ENCODE measurements around the gene SLIT3.

SLIT3 gene

DNA sequence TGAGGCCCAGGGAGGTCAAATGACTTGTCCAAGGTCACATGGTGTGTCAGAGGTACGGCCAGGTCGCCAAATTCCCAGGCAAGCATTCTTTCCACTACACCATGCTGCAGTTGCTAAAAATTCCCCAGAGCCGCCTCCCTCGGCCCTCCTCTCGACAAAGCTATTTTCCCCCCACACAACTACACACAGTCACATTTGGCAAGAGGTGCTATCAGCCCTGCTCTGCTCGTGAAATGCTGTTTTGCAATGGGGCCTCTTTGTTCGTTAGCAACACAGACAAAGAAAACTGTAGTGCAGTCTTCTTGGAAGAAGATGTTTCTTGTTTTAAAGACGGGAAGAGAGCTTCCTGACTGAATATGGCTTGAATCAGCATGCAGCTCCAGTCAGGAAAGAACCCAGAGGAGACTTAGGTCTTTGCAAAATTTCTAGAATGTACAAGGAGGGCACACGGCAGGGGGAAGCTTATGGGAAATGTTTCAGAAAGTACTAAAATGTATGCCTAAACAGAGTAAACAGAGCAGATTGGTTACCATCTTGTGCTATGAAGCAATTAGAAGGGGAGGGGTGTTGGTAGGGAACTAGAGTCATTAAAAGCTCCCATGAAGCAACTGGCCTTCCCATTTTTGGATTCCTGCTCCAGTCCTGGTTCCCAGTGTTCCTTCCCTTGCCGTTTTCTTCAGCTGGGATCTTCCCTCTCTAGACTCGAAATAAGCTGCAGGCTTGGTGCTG lies 14.2 kb downstream of the SLIT3 start:
- ATAC-seq = no peak
- TF ChIP-seq TCF4 (CRISPR knock-in tag; IDR thresholded peaks at IDR 0.05; ENCODE audit: borderline replicate concordance) = no peak
- TF ChIP-seq TOX (CRISPR knock-in tag; IDR thresholded peaks at IDR 0.05; ENCODE audit: borderline replicate concordance) = no peak
- no peak for TF ChIP-seq ZC3H10 (CRISPR knock-in tag; IDR thresholded peaks at IDR 0.05)
- TF ChIP-seq ZNF565 (CRISPR knock-in tag; conservative IDR thresholded peaks at IDR 0.05; ENCODE audit: low read depth) = no peak
- TF ChIP-seq, protein P1, sequence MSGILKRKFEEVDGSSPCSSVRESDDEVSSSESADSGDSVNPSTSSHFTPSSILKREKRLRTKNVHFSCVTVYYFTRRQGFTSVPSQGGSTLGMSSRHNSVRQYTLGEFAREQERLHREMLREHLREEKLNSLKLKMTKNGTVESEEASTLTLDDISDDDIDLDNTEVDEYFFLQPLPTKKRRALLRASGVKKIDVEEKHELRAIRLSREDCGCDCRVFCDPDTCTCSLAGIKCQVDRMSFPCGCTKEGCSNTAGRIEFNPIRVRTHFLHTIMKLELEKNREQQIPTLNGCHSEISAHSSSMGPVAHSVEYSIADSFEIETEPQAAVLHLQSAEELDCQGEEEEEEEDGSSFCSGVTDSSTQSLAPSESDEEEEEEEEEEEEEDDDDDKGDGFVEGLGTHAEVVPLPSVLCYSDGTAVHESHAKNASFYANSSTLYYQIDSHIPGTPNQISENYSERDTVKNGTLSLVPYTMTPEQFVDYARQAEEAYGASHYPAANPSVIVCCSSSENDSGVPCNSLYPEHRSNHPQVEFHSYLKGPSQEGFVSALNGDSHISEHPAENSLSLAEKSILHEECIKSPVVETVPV (CRISPR knock-in tag; IDR thresholded peaks at IDR 0.05) = no peak
- no peak for TF ChIP-seq SNAI2 (CRISPR knock-in tag; IDR thresholded peaks at IDR 0.05)
- TF ChIP-seq, protein P2, sequence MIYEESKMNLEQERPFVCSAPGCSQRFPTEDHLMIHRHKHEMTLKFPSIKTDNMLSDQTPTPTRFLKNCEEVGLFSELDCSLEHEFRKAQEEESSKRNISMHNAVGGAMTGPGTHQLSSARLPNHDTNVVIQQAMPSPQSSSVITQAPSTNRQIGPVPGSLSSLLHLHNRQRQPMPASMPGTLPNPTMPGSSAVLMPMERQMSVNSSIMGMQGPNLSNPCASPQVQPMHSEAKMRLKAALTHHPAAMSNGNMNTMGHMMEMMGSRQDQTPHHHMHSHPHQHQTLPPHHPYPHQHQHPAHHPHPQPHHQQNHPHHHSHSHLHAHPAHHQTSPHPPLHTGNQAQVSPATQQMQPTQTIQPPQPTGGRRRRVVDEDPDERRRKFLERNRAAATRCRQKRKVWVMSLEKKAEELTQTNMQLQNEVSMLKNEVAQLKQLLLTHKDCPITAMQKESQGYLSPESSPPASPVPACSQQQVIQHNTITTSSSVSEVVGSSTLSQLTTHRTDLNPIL (CRISPR knock-in tag; IDR thresholded peaks at IDR 0.05; ENCODE audit: low read depth) = no peak
- TF ChIP-seq, protein P3, sequence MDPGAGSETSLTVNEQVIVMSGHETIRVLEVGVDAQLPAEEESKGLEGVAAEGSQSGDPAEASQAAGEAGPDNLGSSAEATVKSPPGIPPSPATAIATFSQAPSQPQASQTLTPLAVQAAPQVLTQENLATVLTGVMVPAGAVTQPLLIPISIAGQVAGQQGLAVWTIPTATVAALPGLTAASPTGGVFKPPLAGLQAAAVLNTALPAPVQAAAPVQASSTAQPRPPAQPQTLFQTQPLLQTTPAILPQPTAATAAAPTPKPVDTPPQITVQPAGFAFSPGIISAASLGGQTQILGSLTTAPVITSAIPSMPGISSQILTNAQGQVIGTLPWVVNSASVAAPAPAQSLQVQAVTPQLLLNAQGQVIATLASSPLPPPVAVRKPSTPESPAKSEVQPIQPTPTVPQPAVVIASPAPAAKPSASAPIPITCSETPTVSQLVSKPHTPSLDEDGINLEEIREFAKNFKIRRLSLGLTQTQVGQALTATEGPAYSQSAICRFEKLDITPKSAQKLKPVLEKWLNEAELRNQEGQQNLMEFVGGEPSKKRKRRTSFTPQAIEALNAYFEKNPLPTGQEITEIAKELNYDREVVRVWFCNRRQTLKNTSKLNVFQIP (CRISPR knock-in tag; IDR thresholded peaks at IDR 0.05; ENCODE audit: borderline replicate concordance, low read depth) = no peak
- TF ChIP-seq CSDC2 (CRISPR knock-in tag; IDR thresholded peaks at IDR 0.05) = no peak
- no peak for TF ChIP-seq RARB (CRISPR knock-in tag; IDR thresholded peaks at IDR 0.05)
- no peak for TF ChIP-seq BACH2 (CRISPR knock-in tag; IDR thresholded peaks at IDR 0.05; ENCODE audit: borderline replicate concordance)

DNA sequence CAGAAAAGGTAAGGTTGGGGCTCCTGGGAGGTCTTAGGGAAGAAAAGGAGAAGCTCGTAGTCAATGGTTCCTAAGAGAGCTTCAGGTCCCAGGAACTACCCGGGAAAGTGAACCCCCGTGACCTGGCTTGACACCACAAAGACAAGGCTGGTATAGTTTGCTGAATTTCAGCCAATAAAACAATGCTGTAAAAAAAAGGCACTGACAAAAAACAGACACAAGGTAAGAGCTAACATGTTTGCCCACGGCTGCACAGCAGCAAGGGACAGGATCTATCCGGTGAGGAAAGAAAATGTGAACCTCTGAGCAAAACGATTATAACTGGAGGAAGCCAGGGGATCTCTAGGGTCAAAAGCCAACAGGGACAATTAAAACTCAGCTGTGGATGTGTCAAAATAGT lies 17.1 kb downstream of the SLIT3 start:
- no peak for ATAC-seq

DNA sequence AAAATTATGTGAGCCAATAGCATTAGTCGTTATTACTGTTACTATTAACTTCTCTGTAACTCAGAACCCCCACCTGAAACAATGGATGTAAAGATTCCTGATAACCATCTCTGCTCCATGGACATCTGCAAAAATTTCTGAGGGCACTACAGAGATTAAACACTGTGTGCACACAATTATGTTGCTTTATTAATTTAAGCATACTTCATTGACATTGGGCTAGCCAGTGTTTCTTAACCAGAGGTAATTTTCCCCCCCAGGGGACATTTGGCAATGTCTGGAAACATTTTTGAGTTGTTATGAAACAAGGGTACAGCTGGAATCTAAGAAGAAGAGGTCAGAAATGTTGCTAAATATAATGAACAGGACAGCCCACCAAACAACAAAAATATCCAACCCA lies 19.3 kb downstream of the SLIT3 start:
- TF ChIP-seq ESRRG (CRISPR knock-in tag; IDR thresholded peaks at IDR 0.05) (no peak), OSR1 (CRISPR knock-in tag; IDR thresholded peaks at IDR 0.05) (no peak), ZC3H10 (CRISPR knock-in tag; IDR thresholded peaks at IDR 0.05) (no peak), ISL1 (CRISPR knock-in tag; IDR thresholded peaks at IDR 0.05) (no peak), TCF4 (CRISPR knock-in tag; IDR thresholded peaks at IDR 0.05; ENCODE audit: borderline replicate concordance) (peak; percentile 69; the same call in 1 of the 2 replicates), ZNF565 (CRISPR knock-in tag; conservative IDR thresholded peaks at IDR 0.05; ENCODE audit: low read depth) (no peak), ZNF70 (CRISPR knock-in tag; IDR thresholded peaks at IDR 0.05) (no peak), SNAI2 (CRISPR knock-in tag; IDR thresholded peaks at IDR 0.05) (no peak), GLIS3 (CRISPR knock-in tag; IDR thresholded peaks at IDR 0.05) (no peak), RARB (CRISPR knock-in tag; IDR thresholded peaks at IDR 0.05) (no peak)
- TF ChIP-seq, protein P4, sequence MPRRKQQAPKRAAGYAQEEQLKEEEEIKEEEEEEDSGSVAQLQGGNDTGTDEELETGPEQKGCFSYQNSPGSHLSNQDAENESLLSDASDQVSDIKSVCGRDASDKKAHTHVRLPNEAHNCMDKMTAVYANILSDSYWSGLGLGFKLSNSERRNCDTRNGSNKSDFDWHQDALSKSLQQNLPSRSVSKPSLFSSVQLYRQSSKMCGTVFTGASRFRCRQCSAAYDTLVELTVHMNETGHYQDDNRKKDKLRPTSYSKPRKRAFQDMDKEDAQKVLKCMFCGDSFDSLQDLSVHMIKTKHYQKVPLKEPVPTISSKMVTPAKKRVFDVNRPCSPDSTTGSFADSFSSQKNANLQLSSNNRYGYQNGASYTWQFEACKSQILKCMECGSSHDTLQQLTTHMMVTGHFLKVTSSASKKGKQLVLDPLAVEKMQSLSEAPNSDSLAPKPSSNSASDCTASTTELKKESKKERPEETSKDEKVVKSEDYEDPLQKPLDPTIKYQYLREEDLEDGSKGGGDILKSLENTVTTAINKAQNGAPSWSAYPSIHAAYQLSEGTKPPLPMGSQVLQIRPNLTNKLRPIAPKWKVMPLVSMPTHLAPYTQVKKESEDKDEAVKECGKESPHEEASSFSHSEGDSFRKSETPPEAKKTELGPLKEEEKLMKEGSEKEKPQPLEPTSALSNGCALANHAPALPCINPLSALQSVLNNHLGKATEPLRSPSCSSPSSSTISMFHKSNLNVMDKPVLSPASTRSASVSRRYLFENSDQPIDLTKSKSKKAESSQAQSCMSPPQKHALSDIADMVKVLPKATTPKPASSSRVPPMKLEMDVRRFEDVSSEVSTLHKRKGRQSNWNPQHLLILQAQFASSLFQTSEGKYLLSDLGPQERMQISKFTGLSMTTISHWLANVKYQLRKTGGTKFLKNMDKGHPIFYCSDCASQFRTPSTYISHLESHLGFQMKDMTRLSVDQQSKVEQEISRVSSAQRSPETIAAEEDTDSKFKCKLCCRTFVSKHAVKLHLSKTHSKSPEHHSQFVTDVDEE (CRISPR knock-in tag; IDR thresholded peaks at IDR 0.05) = 0 out of 2 replicates have a peak, but pooled peaks have one; percentile 51
- TF ChIP-seq, protein P2 (CRISPR knock-in tag; IDR thresholded peaks at IDR 0.05; ENCODE audit: low read depth) = no peak
- TF ChIP-seq, protein P1 (CRISPR knock-in tag; IDR thresholded peaks at IDR 0.05) = no peak
- ATAC-seq = no peak

More for the DNA sequence above, 17.1 kb downstream of the SLIT3 start:
- TF ChIP-seq SNAI2 (CRISPR knock-in tag; IDR thresholded peaks at IDR 0.05) (no peak), PPARA (CRISPR knock-in tag; IDR thresholded peaks at IDR 0.05; ENCODE audit: borderline replicate concordance) (no peak), ZC3H10 (CRISPR knock-in tag; IDR thresholded peaks at IDR 0.05) (no peak), TCF4 (CRISPR knock-in tag; IDR thresholded peaks at IDR 0.05; ENCODE audit: borderline replicate concordance) (no peak), RARB (CRISPR knock-in tag; IDR thresholded peaks at IDR 0.05) (no peak), ZFP3 (CRISPR knock-in tag; IDR thresholded peaks at IDR 0.05) (no peak), BACH2 (CRISPR knock-in tag; IDR thresholded peaks at IDR 0.05; ENCODE audit: borderline replicate concordance) (no peak)
- TF ChIP-seq, protein P3 (CRISPR knock-in tag; IDR thresholded peaks at IDR 0.05; ENCODE audit: borderline replicate concordance, low read depth) = no peak

Measured in SK-N-SH treated with all-trans-retinoic acid at 6 μM for 48 hours (cell line).